Aorta (tissue), 5 donors: Measurements from ENCODE around the gene DENND2A. TPM values are rescaled to one million over a fixed set of nuclear protein-coding genes. Genes with fewer than 3 reads are reported as not detected.
"Not testable (repeated sequence)": the region's sequence is repeated elsewhere in the genome, so short reads cannot be mapped to it uniquely, and the experiment has no call there.

Experiments
- ATAC-seq: fragments of 200-7000 bp; cut with Tn5 transposase; one replicate; pipeline ENCODE4 v1.9.1; 2022; ENCODE audit warnings: moderate library complexity; ENCODE audit not compliant: low FRiP score
- DNase-seq, 2 donors: peaks; one replicate each; pipeline ENCODE4 v3.0.0-alpha.2; 2020
- H3K27ac ChIP-seq, 2 donors: one replicate each; pipeline ENCODE4 v1.5.1; 2013; ENCODE audit warnings: low read length in 2 of 2, mild to moderate bottlenecking in 2 of 2, moderate library complexity in 2 of 2, control low read depth in 1 of 2, inconsistent platforms in 1 of 2, low read depth in 1 of 2
- H3K27me3 ChIP-seq, 2 donors: one replicate each; pipeline ENCODE4 v1.6.1; 2013; ENCODE audit warnings: control low read depth in 1 of 2, low read length in 1 of 2, mild to moderate bottlenecking in 1 of 2, moderate library complexity in 1 of 2; ENCODE audit not compliant: insufficient read depth in 2 of 2, control insufficient read depth in 1 of 2
- H3K36me3 ChIP-seq, 2 donors: one replicate each; pipeline ENCODE4 v1.6.1; 2013; ENCODE audit warnings: control low read depth in 1 of 2, low read length in 1 of 2, mild to moderate bottlenecking in 1 of 2; ENCODE audit not compliant: insufficient read depth in 2 of 2, control insufficient read depth in 1 of 2
- H3K4me1 ChIP-seq, 2 donors: one replicate each; pipeline ENCODE4 v1.6.1; 2013; ENCODE audit warnings: low read length in 2 of 2, control low read depth in 1 of 2, mild to moderate bottlenecking in 1 of 2, moderate library complexity in 1 of 2; ENCODE audit not compliant: insufficient read depth in 2 of 2, control insufficient read depth in 1 of 2
- H3K4me3 ChIP-seq, 2 donors: one replicate each; pipeline ENCODE4 v1.5.1; 2013; ENCODE audit warnings: low read length in 2 of 2, control low read depth in 1 of 2, mild to moderate bottlenecking in 1 of 2
- H3K9me3 ChIP-seq: one replicate; pipeline ENCODE4 v1.6.1; 2013; ENCODE audit warnings: mild to moderate bottlenecking, low read length; ENCODE audit not compliant: control insufficient read depth
- WGBS, 2 donors: extraction: QIAGEN DNeasy Blood & Tissue Kit; methylation state at CpG; one replicate each; pipeline ENCODE4 v1.1.7; 2013; 5-methylcytosine and 5-hydroxymethylcytosine counted together
- intact Hi-C, 2 donors: fragments of 100-400 bp; cut with DNase I; formaldehyde crosslinking; loops; one replicate each; pipeline versions ENCODE4 v1.14.2 to v1.15.0; 2022
- polyA plus RNA-seq, 2 donors: library from polyadenylated mRNA; stranded (reverse); fragments of 200-250 nt; gene quantifications; one replicate each; pipeline ENCODE4 v1.2.3, GENCODE V29; 2013
- total RNA-seq, 2 donors: library from RNA; stranded (reverse); fragmentation: NEBNext Ultra II Directional; extraction: Animal tissue kit (Norgen Biotek cat#: 25700); gene quantifications; one replicate each; pipeline ENCODE4 v1.2.1, GENCODE V29; 2021
- donor health status: healthy with polysubstance abuse.
- donor health status: Bipolar disorder and iron deficiency.
- donor health status: DM: no; HTN: no; CAD: no.
- donor health status: DM: no; HTN: no; CAD: no.
- donor health status: DM: yes; HTN: yes; CAD: no.

Gene DENND2A
- total and polyA plus RNA-seq, 4 donors = 1.4 to 19.2 (median 3.8) TPM

- no peak for ATAC-seq
- DNase-seq = no peak
- Histone ChIP-seq H3K36me3 (no peaks in the 10 kb centered on the region), H3K27ac (no peak overlapping the region), H3K27me3 (no peaks in the 10 kb centered on the region), H3K9me3 (no peaks in the 10 kb centered on the region), H3K4me3 (no peak overlapping the region), H3K4me1 (no peaks in the 10 kb centered on the region)
- 88% methylated on average over 6 of the region's 6 CpGs for WGBS, 2 donors
- intact Hi-C loops = no loop called here
Measured at GRCh38 chr7:140623980-140624379, 16.6 kb downstream of the DENND2A start.

GRCh38 chr7:140621401-140622021, 19.1 kb downstream of the DENND2A start:
- no peak for DNase-seq
- ATAC-seq = no peak
- WGBS, 2 donors = 55 to 65% methylated on average over 7 of the region's 7 CpGs
- Histone ChIP-seq H3K27me3 (no peaks in the 10 kb centered on the region), H3K27ac (no peak overlapping the region), H3K36me3 (no peaks in the 10 kb centered on the region), H3K4me1 (no peaks in the 10 kb centered on the region), H3K4me3 (no peak overlapping the region), H3K9me3 (no peaks in the 10 kb centered on the region)
- intact Hi-C loops = no loop called here

GRCh38 chr7:140619915-140620510, 20.6 kb downstream of the DENND2A start:
- not testable (repeated sequence) for DNase-seq
- WGBS, 2 donors = 39 to 42% methylated on average over 11 of the region's 11 CpGs

GRCh38 chr7:140619176-140619575, 21.4 kb downstream of the DENND2A start:
- H3K4me3 ChIP-seq = no peak overlapping the region
- no peaks in the 10 kb centered on the region for H3K36me3 ChIP-seq
- no peaks in the 10 kb centered on the region for H3K27me3 ChIP-seq
- ATAC-seq (no peak), DNase-seq (no peak)
- no peaks in the 10 kb centered on the region for H3K4me1 ChIP-seq
- WGBS, 2 donors = 57 to 71% methylated on average over 1 of the region's 1 CpG
- H3K27ac ChIP-seq = no peak overlapping the region
- intact Hi-C loops = no loop called here
- no peaks in the 10 kb centered on the region for H3K9me3 ChIP-seq

More at GRCh38 chr7:140619915-140620510, 20.6 kb downstream of the DENND2A start:
- H3K27ac ChIP-seq, ATAC-seq, H3K4me3 ChIP-seq, H3K4me1 ChIP-seq, H3K27me3 ChIP-seq, H3K9me3 ChIP-seq, intact Hi-C loops, H3K36me3 ChIP-seq: not testable (repeated sequence)

GRCh38 chr7:140618306-140618705, 22.3 kb downstream of the DENND2A start:
- intact Hi-C loops = no loop called here

GRCh38 chr7:140617081-140617480, 23.5 kb downstream of the DENND2A start:
- Histone ChIP-seq H3K27ac (no peak overlapping the region), H3K27me3 (no peaks in the 10 kb centered on the region)
- intact Hi-C loops = no loop called here

More at GRCh38 chr7:140618306-140618705, 22.3 kb downstream of the DENND2A start:
- ATAC-seq (no peak), DNase-seq (no peak)
- H3K4me1 ChIP-seq = no peaks in the 10 kb centered on the region
- H3K9me3 ChIP-seq = no peaks in the 10 kb centered on the region
- 78 to 80% methylated on average over 5 of the region's 5 CpGs for WGBS, 2 donors
- H3K27me3 ChIP-seq = no peaks in the 10 kb centered on the region
- H3K4me3 ChIP-seq = no peak overlapping the region
- H3K27ac ChIP-seq = no peak overlapping the region
- no peaks in the 10 kb centered on the region for H3K36me3 ChIP-seq

GRCh38 chr7:140616328-140616727, 24.3 kb downstream of the DENND2A start:
- Histone ChIP-seq H3K36me3 (no peaks in the 10 kb centered on the region), H3K9me3 (no peaks in the 10 kb centered on the region), H3K27me3 (no peaks in the 10 kb centered on the region), H3K4me3 (no peak overlapping the region), H3K27ac (no peak overlapping the region), H3K4me1 (no peaks in the 10 kb centered on the region)
- no peak for DNase-seq
- no peak for ATAC-seq
- 87 to 96% methylated on average over 4 of the region's 4 CpGs for WGBS, 2 donors
- intact Hi-C loops = no loop called here

More at GRCh38 chr7:140617081-140617480, 23.5 kb downstream of the DENND2A start:
- Histone ChIP-seq H3K36me3 (no peaks in the 10 kb centered on the region), H3K4me1 (no peaks in the 10 kb centered on the region), H3K9me3 (no peaks in the 10 kb centered on the region), H3K4me3 (no peak overlapping the region)
- DNase-seq = no peak
- WGBS, 2 donors = 88 to 92% methylated on average over 7 of the region's 7 CpGs
- ATAC-seq = no peak

- Histone ChIP-seq H3K9me3 (no peaks in the 10 kb centered on the region), H3K36me3 (no peaks in the 10 kb centered on the region), H3K4me3 (no peak overlapping the region), H3K4me1 (no peaks in the 10 kb centered on the region), H3K27me3 (no peaks in the 10 kb centered on the region), H3K27ac (no peak overlapping the region)
- WGBS, 2 donors = 73 to 75% methylated on average over 8 of the region's 8 CpGs
- no peak for ATAC-seq
- intact Hi-C loops = no loop called here
- no peak for DNase-seq
Measured at GRCh38 chr7:140611641-140612040, 29.0 kb downstream of the DENND2A start.
